ENCODE data around the gene SNCA.

Gene SNCA

GRCh38 chr4:89781321-89781720 is 55.6 kb downstream of the SNCA start:
- no peak for TF ChIP-seq CTCF (conservative IDR thresholded peaks at IDR 0.05; ENCODE audit: low read length)
- no peak for DNase-seq (ENCODE audit: low read depth)
- no peak overlapping the region for H3K4me3 ChIP-seq (ENCODE audit: low read length)

GRCh38 chr4:89773805-89774204 is 63.2 kb downstream of the SNCA start:
- no peak overlapping the region for H3K4me3 ChIP-seq (ENCODE audit: low read length)
- TF ChIP-seq CTCF (conservative IDR thresholded peaks at IDR 0.05; ENCODE audit: low read length), result no peak
- no peak for DNase-seq (ENCODE audit: low read depth)

GRCh38 chr4:89769856-89770255 is 67.1 kb downstream of the SNCA start:
- no peak for DNase-seq (ENCODE audit: low read depth)
- H3K4me3 ChIP-seq (ENCODE audit: low read length), result no peak overlapping the region
- TF ChIP-seq CTCF (conservative IDR thresholded peaks at IDR 0.05; ENCODE audit: low read length), result no peak

GRCh38 chr4:89767924-89768323 is 69.0 kb downstream of the SNCA start:
- no peak overlapping the region for H3K4me3 ChIP-seq (ENCODE audit: low read length)
- no peak for TF ChIP-seq CTCF (conservative IDR thresholded peaks at IDR 0.05; ENCODE audit: low read length)
- DNase-seq (ENCODE audit: low read depth), result no peak

GRCh38 chr4:89765966-89766365 is 71.0 kb downstream of the SNCA start:
- H3K4me3 ChIP-seq (ENCODE audit: low read length), result no peak overlapping the region
- peak; percentile 79 for DNase-seq (ENCODE audit: low read depth)
- no peak for TF ChIP-seq CTCF (conservative IDR thresholded peaks at IDR 0.05; ENCODE audit: low read length)

- no peak for DNase-seq (ENCODE audit: low read depth)
- H3K4me3 ChIP-seq (ENCODE audit: low read length), result no peak overlapping the region
- no peak for TF ChIP-seq CTCF (conservative IDR thresholded peaks at IDR 0.05; ENCODE audit: low read length)
These were observed 71.4 kb downstream of the SNCA start for GRCh38 chr4:89765528-89765927.

GRCh38 chr4:89762311-89762710 is 74.7 kb downstream of the SNCA start:
- DNase-seq (ENCODE audit: low read depth), result no peak
- no peak for TF ChIP-seq CTCF (conservative IDR thresholded peaks at IDR 0.05; ENCODE audit: low read length)

More at GRCh38 chr4:89762311-89762710, 74.7 kb downstream of the SNCA start:
- H3K4me3 ChIP-seq (ENCODE audit: low read length), result no peak overlapping the region

Data from AG10803 (cell line).